Stimulated activated CD4-positive, alpha-beta T cell treated with anti-CD3 and anti-CD28 coated beads, TNF-alpha, amount 100 ng/mL, for 1 hour (primary cell): ENCODE data around the gene TUFT1.
"Not testable (repeated sequence)": the region's sequence is repeated elsewhere in the genome, so short reads cannot be mapped to it uniquely, and the experiment has no call there.

Source experiments
- DNase-seq, 3 donors: peaks; one replicate each; pipeline ENCODE4 v3.0.0-alpha.2; 2020; ENCODE audit warnings: low read depth in 3 of 3, low spot score in 1 of 3

TUFT1 gene

DNA sequence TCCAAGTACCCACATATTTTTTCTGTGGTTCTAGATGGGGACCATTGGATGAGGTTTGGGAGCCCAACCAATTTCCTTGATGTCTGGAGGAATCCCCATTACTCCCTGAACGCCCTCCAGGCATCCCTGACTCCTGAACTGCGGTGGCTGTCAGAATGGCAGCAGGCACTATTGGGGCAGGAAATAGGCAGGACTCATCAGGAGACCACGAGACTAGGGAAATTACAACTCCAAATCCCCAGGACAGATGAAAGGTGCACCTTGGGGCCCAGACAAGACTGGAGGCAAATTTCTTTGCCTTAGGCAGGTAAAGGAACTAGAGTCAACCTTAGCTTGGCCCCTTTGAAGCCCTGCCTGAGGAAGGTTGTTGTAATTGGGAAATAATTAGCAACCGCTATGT is 27.8 kb upstream of the TUFT1 start:
- DNase-seq, result no peak

DNA sequence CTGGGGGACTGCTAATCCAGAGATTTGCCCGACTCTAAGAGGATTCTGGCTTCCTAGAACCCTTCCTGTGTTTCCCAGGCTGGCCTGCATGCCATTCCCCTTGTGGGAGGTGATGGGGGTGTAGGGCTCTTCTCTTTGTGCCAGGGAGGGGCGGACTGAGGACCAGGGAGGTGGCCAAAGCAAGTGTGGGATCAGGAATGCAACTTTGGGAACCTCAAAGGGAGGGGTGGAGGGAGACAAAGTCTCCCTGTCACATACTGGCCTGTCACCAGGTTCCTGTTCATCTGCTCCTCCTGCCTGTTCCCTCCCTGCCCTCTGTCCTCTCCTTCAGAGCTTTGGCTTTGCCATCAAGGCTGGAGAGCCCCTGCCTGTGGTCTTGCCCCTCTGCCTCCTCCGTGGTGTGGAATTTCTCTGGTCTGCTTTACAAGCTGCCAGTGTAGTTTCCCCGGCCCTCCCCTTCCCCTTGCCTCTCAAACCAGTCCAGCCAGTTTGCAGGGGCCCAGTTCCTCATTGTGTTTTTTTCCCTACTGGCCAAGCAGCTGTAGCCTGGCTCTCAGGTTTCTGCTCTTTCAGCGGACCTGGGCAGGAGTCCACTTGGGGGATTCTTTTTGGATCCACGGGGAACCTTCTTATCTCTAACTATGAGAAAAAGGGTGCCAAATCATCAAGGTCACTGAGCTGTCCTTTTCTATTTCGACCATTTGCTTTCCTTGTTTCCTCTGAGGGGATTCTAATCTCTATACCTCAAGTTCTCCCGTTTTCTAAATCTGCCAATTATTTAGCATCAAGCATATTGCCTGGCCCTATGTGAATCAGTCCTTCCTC is 27.1 kb upstream of the TUFT1 start:
- no peak for DNase-seq

DNA sequence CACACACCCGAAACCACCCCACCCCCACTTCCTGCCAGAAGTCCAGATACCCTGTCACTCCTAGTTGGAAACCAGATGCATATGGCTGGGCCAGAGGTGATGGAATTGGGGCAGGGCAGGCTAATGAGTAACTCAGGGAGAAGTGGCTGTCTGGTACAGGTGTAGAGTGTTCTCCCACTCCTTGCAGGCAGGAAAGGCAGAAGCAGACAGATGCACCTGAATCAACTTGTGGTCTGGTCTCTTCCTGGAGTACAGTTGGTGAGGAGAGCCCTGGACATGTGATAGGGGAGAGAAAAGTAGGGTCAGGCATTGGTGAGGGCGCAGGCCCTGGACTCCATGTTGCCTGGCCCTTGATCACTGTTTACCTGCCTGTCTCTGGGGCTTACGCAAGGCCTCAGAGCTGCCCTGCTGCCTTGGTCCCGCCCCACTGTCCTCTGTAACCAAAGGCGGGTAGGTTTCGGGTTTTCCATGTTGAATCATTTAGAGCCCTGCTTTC is 26.4 kb upstream of the TUFT1 start:
- DNase-seq, result no peak

DNA sequence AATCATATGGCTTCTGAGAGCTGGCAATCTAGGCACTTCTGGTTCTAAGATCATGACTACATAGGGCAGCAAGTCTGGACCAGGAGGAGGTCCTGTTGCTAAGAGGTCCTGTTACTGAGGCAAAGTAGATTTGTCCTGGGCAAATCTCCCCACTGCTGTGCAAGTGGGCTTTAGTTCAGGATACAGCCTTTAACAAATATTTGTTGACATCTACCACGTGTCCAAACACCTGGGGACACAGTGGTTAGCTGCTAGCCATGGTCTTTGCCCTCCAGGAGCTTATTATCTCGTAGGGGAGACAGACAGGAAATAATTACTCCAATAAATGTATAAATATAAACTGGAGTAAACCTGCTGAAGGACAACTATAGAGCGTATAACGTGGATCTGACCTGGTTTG is 25.7 kb upstream of the TUFT1 start:
- DNase-seq, result no peak

DNA sequence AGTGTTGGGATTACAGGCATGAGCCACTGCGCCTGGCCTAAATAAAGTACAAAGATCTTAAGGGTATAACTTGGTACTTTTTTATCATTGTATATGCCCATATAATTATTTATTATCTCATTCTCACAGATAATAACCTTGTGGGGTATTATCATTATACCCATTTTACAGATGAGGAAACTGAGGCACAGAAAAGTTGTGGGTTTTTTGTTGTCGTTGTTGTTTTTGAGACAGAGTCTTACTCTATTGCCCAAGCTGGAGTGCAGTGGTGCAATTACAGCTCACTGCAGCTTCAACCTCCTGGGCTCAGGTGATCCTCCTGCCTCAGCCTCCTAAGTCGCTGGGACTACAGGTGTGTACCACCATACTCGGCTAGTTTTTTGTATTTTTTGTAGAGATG is 24.8 kb upstream of the TUFT1 start:
- no peak for DNase-seq

DNA sequence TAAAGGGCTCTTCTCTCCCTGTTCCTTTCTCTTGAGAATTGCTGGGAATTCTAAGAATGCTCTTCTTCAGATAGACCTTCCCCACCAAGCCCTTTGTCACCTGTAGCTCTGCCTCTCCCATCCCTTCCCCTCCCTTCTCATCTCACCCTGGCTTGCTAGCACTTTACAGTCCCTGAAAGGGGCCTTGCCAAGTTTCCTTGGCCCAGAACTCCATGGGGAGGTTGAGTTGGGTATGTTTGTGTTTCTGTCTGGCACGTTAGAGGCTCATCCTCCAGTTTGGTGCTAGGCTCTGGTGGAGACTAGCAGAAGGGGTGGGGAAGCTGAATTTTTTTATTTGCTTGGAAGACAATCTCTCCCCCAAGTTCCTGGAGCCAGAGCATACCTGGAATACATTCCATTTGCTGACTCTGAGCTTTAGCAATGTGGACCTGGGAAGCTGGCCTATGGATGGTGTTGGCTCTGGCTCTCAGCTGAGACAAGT is 24.0 kb upstream of the TUFT1 start:
- DNase-seq, result no peak

DNA sequence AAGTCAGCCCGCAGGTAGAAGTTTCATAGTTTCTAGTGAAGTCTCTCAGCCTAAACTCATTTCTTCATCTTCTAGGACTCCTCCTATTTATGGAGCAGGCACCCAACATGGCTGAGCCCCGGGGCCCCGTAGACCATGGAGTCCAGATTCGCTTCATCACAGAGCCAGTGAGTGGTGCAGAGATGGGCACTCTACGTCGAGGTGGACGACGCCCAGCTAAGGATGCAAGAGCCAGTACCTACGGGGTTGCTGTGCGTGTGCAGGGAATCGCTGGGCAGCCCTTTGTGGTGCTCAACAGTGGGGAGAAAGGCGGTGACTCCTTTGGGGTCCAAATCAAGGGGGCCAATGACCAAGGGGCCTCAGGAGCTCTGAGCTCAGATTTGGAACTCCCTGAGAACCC is 21.7 kb upstream of the TUFT1 start:
- no peak for DNase-seq

DNA sequence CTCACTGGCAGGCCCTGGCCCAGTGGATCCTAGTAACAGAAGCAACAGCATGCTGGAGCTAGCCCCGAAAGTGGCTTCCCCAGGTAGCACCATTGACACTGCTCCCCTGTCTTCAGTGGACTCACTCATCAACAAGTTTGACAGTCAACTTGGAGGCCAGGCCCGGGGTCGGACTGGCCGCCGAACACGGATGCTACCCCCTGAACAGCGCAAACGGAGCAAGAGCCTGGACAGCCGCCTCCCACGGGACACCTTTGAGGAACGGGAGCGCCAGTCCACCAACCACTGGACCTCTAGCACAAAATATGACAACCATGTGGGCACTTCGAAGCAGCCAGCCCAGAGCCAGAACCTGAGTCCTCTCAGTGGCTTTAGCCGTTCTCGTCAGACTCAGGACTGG is 21.2 kb upstream of the TUFT1 start:
- DNase-seq, result no peak

DNA sequence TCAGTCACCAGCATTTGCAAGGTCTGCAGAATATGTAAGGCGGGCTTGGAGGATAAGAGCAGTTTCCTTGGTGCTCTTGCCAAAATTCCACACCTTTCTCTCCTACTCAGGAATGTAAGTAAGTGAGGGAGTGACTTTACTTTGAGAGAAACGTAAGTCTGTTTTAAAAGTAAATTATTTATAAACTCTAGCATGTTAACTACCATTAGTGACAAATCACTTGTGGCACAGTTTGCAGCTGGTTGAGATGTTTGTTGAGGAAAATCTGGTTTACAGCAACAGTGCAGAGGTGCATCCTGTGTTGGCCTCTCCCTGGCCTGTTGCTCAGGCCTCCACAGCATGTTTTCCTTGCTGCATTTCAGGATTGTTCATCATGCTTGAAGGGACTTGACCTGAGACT is 20.4 kb upstream of the TUFT1 start:
- no peak for DNase-seq

DNA sequence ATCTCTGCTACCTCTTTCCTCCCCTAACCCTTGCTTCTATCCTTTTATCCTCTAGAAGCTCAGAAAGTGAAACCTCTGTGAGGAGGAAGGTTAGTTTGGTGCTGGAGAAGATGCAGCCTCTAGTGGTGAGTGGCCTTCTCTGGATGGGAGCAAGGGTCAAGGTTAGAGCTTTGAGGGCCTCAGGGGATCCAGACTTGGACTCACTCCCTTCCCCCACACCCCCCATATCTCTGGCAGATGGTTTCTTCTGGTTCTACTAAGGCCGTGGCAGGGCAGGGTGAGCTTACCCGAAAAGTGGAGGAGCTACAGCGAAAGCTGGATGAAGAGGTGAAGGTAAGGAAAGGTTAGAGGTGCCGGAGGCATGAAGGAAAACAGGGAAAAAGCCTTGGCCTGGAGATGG is 19.8 kb upstream of the TUFT1 start:
- DNase-seq, result no peak

DNA sequence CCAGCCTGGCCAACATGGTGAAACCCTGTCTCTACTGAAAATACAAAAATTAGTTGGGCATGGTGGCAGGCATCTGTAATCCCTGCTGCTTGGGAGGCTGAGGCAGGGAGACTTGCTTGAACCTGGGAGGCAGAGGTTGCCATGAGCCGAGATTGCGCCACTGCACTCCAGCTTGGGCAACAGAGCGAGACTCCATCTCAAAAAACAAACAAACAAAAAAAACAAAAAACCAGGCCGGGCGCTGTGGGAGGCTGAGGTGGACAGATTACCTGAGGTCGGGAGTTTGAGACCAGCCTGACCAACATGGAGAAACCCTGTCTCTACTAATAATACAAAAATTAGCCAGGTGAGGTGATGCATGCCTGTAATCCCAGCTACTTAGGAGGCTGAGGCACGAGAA is 17.7 kb upstream of the TUFT1 start:
- DNase-seq, result not testable (repeated sequence)

DNA sequence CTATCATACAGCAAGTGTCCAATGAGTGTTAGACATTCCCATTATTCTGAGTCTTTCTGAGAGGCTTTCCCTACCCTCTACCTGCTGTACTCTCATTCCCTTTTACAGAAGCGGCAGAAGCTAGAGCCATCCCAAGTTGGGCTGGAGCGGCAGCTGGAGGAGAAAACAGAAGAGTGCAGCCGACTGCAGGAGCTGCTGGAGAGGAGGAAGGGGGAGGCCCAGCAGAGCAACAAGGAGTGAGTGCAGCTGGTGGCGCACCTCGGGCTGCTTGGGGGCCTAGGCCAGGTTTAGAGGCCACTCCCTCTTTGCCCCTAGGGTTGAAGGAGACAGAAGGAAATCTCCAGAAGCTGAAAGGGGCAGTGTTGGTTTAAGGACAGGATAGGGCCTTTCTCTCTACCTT is 16.8 kb upstream of the TUFT1 start:
- no peak for DNase-seq

DNA sequence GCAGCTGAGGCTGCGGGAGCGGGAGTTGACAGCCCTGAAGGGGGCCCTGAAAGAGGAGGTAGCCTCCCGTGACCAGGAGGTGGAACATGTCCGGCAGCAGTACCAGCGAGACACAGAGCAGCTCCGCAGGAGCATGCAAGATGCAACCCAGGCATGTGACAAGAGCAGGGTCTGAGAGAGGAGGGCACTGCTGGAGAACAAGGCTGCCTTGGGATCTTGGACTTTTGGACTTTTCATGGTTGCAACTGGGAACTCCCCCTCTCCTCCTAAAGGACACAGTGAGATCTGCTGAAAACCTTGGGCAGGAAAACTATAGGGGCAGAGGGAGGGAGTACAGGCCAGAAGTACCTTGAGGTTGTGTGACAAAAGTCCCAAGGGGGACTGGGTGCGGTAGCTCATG is 15.4 kb upstream of the TUFT1 start:
- DNase-seq, result no peak

DNA sequence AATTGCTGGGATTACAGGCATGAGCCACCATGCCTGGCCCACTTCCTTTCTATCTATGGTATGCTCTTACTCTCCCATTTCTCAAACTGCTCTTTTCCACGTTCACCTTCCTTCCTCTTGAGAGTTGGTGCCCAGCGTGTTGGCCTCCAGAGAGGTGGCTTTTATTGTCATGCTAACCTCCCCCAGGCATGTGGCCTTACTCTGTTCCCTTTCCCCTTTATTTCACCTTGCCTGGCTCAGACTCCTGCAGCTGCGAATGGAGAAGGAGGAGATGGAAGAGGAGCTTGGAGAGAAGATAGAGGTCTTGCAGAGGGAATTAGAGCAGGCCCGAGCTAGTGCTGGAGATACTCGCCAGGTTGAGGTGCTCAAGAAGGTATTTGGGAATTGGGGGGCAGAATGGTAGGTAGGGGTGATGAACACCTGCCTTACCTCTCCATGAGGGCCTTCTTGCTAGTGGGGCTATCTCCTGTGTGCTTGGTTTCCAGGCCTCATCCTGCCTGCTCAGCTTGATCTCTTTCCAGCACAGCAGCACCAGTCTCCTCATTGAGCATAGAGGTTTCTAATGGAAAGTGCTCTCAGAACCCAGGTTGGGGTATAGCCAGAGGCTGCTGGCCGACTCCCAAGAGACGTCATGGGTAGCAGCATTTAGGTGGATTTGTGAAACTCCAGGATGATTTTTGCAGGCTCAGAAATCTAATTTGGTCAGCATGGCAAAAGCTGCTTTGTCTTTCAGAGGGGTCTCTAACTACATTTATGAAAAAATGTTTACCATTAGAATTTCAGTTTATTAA is 13.2 kb upstream of the TUFT1 start:
- no peak for DNase-seq

DNA sequence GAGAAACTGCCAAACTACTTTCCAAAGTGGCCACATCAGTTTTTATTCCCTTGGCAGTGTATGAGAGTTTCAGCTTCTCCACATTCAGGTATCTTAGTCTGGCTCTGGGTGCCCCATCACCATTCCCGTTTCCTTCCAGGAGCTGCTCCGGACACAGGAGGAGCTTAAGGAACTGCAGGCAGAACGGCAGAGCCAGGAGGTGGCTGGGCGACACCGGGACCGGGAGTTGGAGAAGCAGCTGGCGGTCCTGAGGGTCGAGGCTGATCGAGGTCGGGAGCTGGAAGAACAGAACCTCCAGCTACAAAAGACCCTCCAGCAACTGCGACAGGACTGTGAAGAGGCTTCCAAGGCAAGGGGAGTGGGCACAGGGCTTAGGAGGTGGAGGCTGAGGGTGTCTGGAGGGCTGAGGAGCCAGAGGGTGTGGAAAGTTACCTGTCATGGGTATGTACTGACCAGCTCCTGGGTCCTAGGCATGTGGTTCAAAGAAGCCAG is 10.9 kb upstream of the TUFT1 start:
- DNase-seq, result no peak

DNA sequence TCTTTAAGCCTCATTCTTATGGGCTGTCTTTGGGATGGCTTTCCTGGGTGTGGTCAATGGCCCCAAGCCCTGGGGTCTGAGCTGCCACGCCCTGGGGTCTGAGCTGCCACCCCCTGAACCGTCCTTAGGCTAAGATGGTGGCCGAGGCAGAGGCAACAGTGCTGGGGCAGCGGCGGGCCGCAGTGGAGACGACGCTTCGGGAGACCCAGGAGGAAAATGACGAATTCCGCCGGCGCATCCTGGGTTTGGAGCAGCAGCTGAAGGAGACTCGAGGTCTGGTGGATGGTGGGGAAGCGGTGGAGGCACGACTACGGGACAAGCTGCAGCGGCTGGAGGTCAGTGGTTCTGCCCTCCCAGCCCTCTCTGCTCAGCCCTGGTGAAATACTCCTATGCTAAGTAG is 10.3 kb upstream of the TUFT1 start:
- DNase-seq, result no peak

DNA sequence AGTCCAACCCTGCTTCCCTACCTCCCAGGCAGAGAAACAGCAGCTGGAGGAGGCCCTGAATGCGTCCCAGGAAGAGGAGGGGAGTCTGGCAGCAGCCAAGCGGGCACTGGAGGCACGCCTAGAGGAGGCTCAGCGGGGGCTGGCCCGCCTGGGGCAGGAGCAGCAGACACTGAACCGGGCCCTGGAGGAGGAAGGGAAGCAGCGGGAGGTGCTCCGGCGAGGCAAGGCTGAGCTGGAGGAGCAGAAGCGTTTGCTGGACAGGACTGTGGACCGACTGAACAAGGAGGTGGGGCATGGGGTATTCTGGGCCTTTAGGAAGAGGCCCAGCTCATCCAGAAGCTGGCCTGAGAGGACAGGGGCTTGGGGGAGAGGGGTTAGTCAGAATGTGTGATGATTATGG is 9.6 kb upstream of the TUFT1 start:
- no peak for DNase-seq

DNA sequence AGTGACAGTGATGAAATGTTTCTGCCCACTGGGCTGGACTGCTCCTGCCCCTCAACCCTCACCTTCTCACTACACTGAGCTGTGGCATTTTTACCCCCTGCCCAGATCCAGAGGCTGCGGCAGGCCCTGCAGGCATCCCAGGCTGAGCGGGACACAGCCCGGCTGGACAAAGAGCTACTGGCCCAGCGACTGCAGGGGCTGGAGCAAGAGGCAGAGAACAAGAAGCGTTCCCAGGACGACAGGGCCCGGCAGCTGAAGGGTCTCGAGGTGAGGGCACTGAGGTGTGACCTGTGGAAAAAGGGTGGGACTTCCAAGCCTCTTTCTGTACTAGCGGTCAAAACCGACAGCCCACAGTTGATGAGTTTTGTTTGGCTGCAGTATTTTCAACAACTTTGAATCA is 6.2 kb upstream of the TUFT1 start:
- no peak for DNase-seq

DNA sequence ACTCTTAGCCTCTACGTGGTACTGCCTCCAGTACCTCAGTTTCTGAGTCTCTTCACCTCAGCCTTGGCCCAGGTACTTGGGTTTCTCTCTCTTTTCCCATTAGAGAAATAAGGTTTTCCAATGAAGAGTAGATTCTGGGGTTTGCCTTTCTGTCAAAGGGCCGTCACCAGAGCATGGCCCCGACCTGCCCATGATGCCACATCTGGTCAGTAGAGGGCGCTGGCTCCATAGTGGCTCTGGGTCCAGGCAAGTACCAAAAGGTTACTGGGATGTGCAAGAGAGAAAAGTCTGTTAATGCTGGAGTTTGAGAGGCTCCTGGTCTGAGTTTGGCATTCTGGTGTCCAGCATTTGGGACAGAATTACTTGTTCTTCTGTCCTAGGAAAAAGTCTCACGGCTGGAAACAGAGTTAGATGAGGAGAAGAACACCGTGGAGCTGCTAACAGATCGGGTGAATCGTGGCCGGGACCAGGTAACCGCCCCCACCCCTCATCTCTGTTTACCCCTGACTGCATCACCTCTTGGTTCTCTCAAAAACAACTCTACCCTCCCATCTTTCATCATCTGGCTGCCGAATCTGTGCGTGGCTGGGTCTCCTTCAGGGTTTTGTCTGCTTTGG is 5.3 kb upstream of the TUFT1 start:
- peak; percentile 47 to 71 (median 49) for DNase-seq

DNA sequence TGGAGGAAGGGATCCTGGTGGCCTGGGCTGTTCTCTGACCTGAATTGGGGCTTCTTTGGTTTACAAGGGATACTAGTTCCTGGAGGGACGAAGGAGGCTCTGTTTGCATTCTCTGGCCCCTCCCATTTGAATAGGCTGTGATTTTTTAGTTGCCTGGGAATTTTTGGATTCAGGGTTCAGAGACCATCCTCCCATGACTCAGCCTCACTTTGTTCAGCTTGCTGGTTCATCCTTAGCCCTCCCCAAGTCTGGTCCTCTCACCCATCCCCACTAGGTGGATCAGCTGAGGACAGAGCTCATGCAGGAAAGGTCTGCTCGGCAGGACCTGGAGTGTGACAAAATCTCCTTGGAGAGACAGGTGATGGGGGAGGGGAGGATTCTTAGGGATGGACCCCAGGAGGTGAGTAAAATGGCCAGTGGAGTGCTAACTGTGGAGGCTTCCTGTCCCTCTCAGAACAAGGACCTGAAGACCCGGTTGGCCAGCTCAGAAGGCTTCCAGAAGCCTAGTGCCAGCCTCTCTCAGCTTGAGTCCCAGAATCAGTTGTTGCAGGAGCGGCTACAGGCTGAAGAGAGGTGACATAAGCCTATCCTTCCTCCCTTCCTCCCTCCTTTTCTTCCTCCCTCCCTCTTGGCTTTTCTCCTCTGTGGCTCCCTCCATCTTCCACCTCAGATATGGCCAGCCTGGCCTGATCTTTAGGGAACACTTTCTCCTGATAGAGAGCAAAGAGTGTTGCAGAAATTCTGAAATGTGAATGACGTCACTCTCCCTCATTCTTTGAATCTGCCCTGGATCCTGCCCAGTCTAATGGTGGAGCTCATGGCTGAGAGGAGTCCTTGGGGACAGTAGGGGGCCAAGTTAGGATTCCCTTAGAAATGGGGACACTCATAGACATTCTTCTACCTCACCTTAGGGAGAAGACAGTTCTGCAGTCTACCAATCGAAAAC is 4.5 kb upstream of the TUFT1 start:
- no peak for DNase-seq

DNA sequence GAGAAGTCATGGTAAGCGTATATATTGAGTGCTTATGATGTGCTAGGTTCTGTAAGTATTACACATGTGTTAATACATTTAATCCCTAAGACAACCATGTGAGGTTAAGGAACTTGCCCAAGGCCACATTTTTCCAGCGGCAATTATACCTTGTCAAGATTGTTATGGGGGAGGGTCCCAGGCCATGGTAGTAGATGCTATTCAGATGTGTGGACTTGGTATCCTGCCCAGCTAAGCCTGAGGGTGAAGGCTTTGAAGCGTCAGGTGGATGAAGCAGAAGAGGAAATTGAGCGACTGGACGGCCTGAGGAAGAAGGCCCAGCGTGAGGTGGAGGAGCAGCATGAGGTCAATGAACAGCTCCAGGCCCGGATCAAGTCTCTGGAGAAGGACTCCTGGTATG is 3.6 kb upstream of the TUFT1 start:
- no peak for DNase-seq
